ENCODE data around the gene RP2. TPM values are rescaled to one million over a fixed set of nuclear protein-coding genes. Genes with fewer than 3 reads are reported as not detected.

RP2 gene
- total and polyA plus RNA-seq, 9 of the 15 experiments (the other 6 are each of a cell fraction or from before 2014, with no cell fraction given), result 2.0 to 6.9 (median 3.5) TPM

DNA sequence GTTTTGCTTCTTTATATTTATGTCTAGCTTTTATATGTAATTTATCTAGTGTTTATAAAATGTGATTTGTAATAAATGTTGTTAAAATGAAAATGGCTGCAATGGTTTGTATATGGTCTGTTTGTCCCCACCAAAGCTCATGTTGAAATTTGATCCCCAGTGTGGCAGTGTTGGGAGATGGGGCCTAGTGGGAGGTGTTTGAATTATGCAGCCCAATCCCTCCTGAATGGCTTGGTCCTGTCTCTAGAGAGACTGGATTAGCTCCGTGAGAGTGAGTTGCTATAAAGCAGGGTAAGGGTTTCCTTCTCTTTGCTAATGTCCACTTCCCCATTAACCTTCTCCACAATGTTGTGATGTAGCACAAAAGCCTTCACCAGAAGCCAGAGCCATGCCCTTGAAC is 45.4 kb downstream of the RP2 start (continued):
- TF ChIP-seq RREB1 (CRISPR knock-in tag; IDR thresholded peaks at IDR 0.05), result no peak

DNA sequence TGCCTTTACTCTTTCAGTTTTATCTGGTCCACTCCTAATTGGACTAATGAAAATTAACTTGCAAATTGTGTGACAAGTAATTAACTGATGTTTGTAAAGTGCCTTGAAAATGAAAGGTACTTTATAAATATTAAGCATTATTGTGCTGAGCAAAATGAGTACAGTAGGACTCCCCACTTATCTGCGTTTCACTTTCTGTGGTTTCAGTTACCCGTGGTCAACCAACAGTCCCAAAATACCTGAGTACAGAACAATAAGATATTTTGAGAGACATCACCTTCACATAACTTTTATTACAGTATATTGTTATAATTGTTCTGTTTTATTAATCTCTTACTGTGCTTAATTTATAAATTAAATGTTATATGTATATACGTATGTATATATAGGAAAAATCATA is 48.0 kb downstream of the RP2 start:
- no peaks in the 10 kb centered on the region for H3K27me3 ChIP-seq (ENCODE audit: control insufficient read depth in 2 of 2, insufficient read depth in 2 of 2, low read length in 2 of 2)
- H3K9me1 ChIP-seq (ENCODE audit: control insufficient read depth, insufficient read depth, low read length), result no peaks in the 10 kb centered on the region
- no peak overlapping the region for H3K27ac ChIP-seq (ENCODE audit: extremely low read depth, low read depth, low read length)
- no TSS peak for BruUV-seq (replicated peaks)
- H3K4me3 ChIP-seq, result no peak overlapping the region
- H3K4me1 ChIP-seq (replicated peaks in 1 of 2; ENCODE audit: control insufficient read depth in 2 of 2, insufficient read depth in 2 of 2, low read length in 2 of 2), result no peaks in the 10 kb centered on the region
- 29% methylated on average over 3 of the region's 3 CpGs for WGBS (ENCODE audit: insufficient coverage, low coverage, missing lambda C conversion rate)
- H2AFZ ChIP-seq (ENCODE audit: low read depth, low read length), result no peak overlapping the region
- intact Hi-C loops (cut with micrococcal nuclease) (no loop called here), in situ Hi-C loops (cut with MboI) (no loop called here)
- TF ChIP-seq, protein P1, sequence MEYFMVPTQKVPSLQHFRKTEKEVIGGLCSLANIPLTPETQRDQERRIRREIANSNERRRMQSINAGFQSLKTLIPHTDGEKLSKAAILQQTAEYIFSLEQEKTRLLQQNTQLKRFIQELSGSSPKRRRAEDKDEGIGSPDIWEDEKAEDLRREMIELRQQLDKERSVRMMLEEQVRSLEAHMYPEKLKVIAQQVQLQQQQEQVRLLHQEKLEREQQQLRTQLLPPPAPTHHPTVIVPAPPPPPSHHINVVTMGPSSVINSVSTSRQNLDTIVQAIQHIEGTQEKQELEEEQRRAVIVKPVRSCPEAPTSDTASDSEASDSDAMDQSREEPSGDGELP (CRISPR knock-in tag; IDR thresholded peaks at IDR 0.05; ENCODE audit: borderline replicate concordance), result no peak
- TF ChIP-seq SPI1 (IDR thresholded peaks at IDR 0.05; ENCODE audit: borderline replicate concordance, low read depth, low read length), result no peak
- no peak for TF ChIP-seq ZNF347 (CRISPR knock-in tag; IDR thresholded peaks at IDR 0.05; ENCODE audit: low read depth)
- TF ChIP-seq DIDO1 (tag; IDR thresholded peaks at IDR 0.05; ENCODE audit: low read depth), result no peak
- no peak for TF ChIP-seq SMAD1 (IDR thresholded peaks at IDR 0.05; ENCODE audit: low read depth, low read length, partially characterized antibody)
- TF ChIP-seq C11orf30 (IDR thresholded peaks at IDR 0.05; ENCODE audit: low read depth), result no peak
- TF ChIP-seq EWSR1 (IDR thresholded peaks at IDR 0.05; ENCODE audit: borderline replicate concordance, low read depth, partially characterized antibody), result no peak
- TF ChIP-seq GATA2 (CRISPR knock-in tag; IDR thresholded peaks at IDR 0.05), result no peak
- ATAC-seq (no peak), DNase-seq (ENCODE audit: extremely low read depth in 1 of 4, low spot score in 3 of 4) (no peak), FAIRE-seq (no peak)
- no peaks in the 10 kb centered on the region for H3K79me2 ChIP-seq (ENCODE audit: control insufficient read depth, insufficient read depth, low read length)
- no peak overlapping the region for H3K4me2 ChIP-seq (ENCODE audit: insufficient read depth, low read length)
- H4K20me1 ChIP-seq (replicated peaks; ENCODE audit: control insufficient read depth, insufficient read depth, low read length), result no peaks in the 10 kb centered on the region
- CTCF ChIA-PET (ENCODE audit: low intra/inter-chr PET ratio), result no interaction called here
- no peak overlapping the region for H3K9ac ChIP-seq (ENCODE audit: insufficient read depth in 1 of 2, low read depth in 2 of 2, low read length in 2 of 2)
- POLR2A ChIA-PET, result no interaction called here
- H3K9me3 ChIP-seq (replicated peaks; ENCODE audit: control insufficient read depth, insufficient read depth, low read depth, low read length), result no peaks in the 10 kb centered on the region
- no peaks in the 10 kb centered on the region for H3K36me3 ChIP-seq (ENCODE audit: control insufficient read depth, insufficient read depth, low read length)

Measured in K562 (cell line).